ENCODE measurements around the gene KLK10.

The KLK10 gene

GRCh38 chr19:51036519-51036918, 17.0 kb upstream of the KLK10 start:
- DNase-seq (ENCODE audit: low read depth in 2 of 2) = no peak
- no peak for TF ChIP-seq CTCF (IDR thresholded peaks at IDR 0.05; ENCODE audit: low read depth, low read length)
- no peak overlapping the region for H3K4me3 ChIP-seq (replicated peaks in 1 of 2; ENCODE audit: low read depth in 2 of 2, low read length in 2 of 2)

GRCh38 chr19:51034704-51035103, 15.2 kb upstream of the KLK10 start, which contains the start of gene KLK12:
TSS of gene KLK12 (minus strand) at chr19:51035002. CDS start at chr19:51034621, 381 bp downstream.
- no peak within 1 kb of the TSS for H3K4me3 ChIP-seq (replicated peaks in 1 of 2; ENCODE audit: low read depth in 2 of 2, low read length in 2 of 2)
- no peak for DNase-seq (ENCODE audit: low read depth in 2 of 2)
- TF ChIP-seq CTCF (IDR thresholded peaks at IDR 0.05; ENCODE audit: low read depth, low read length) = no peak

GRCh38 chr19:51031880-51032225, 12.3 kb upstream of the KLK10 start:
- H3K4me3 ChIP-seq (replicated peaks in 1 of 2; ENCODE audit: low read depth in 2 of 2, low read length in 2 of 2) = no peak overlapping the region
- TF ChIP-seq CTCF (IDR thresholded peaks at IDR 0.05; ENCODE audit: low read depth, low read length) = no peak
- DNase-seq (ENCODE audit: low read depth in 2 of 2) = no peak

GRCh38 chr19:51031220-51031879, 11.8 kb upstream of the KLK10 start:
- no peak overlapping the region for H3K4me3 ChIP-seq (replicated peaks in 1 of 2; ENCODE audit: low read depth in 2 of 2, low read length in 2 of 2)
- no peak for TF ChIP-seq CTCF (IDR thresholded peaks at IDR 0.05; ENCODE audit: low read depth, low read length)
- no peak for DNase-seq (ENCODE audit: low read depth in 2 of 2)

GRCh38 chr19:51030631-51031030, 11.1 kb upstream of the KLK10 start:
- no peak for DNase-seq (ENCODE audit: low read depth in 2 of 2)
- TF ChIP-seq CTCF (IDR thresholded peaks at IDR 0.05; ENCODE audit: low read depth, low read length) = no peak

GRCh38 chr19:51029718-51030117, 10.2 kb upstream of the KLK10 start:
- H3K4me3 ChIP-seq (replicated peaks in 1 of 2; ENCODE audit: low read depth in 2 of 2, low read length in 2 of 2) = no peak overlapping the region
- no peak for TF ChIP-seq CTCF (IDR thresholded peaks at IDR 0.05; ENCODE audit: low read depth, low read length)
- no peak for DNase-seq (ENCODE audit: low read depth in 2 of 2)

More at GRCh38 chr19:51030631-51031030, 11.1 kb upstream of the KLK10 start:
- H3K4me3 ChIP-seq (replicated peaks in 1 of 2; ENCODE audit: low read depth in 2 of 2, low read length in 2 of 2) = no peak overlapping the region

GRCh38 chr19:51027873-51028272, 8.4 kb upstream of the KLK10 start:
- no peak for TF ChIP-seq CTCF (IDR thresholded peaks at IDR 0.05; ENCODE audit: low read depth, low read length)
- DNase-seq (ENCODE audit: low read depth in 2 of 2) = no peak
- no peak overlapping the region for H3K4me3 ChIP-seq (replicated peaks in 1 of 2; ENCODE audit: low read depth in 2 of 2, low read length in 2 of 2)
